Cortex of kidney (tissue), 1 donor: ENCODE data around the gene RNF40.
"Not testable (repeated sequence)": the region's sequence is repeated elsewhere in the genome, so short reads cannot be mapped to it uniquely, and the experiment has no call there.

Source experiments
- DNase-seq: peaks from one replicate; lab custom pipeline; 2025; lab: John Stamatoyannopoulos, UW

RNF40 gene

GRCh38 chr16:30820952-30821421, 58.9 kb downstream of the RNF40 start:
- no peak for DNase-seq

GRCh38 chr16:30821441-30821840, 59.3 kb downstream of the RNF40 start:
- DNase-seq = not testable (repeated sequence)

GRCh38 chr16:30821891-30822290, 59.8 kb downstream of the RNF40 start:
- DNase-seq = no peak
